Umbilical cord (tissue), 2 donors: ENCODE data around the gene DLGAP5. TPM values are rescaled to one million over a fixed set of nuclear protein-coding genes. Genes with fewer than 3 reads are reported as not detected.
A peak's percentile ranks its signal among the peaks of the same experiment; 100 is the strongest.

Source experiments
- DNase-seq: peaks from one replicate; pipeline ENCODE4 v3.0.0-alpha.2; 2015; ENCODE audit warnings: low spot score
- total RNA-seq: library from RNA; depleted of rRNA; stranded (reverse); fragments of >200 nt; gene quantifications from one replicate; pipeline ENCODE4 v1.2.3, GENCODE V29; 2014; ENCODE audit warnings: low replicate concordance; ENCODE audit not compliant: insufficient read depth

The DLGAP5 gene
- total RNA-seq, 1 donor from 2014 or later: 16.9 TPM

DNA sequence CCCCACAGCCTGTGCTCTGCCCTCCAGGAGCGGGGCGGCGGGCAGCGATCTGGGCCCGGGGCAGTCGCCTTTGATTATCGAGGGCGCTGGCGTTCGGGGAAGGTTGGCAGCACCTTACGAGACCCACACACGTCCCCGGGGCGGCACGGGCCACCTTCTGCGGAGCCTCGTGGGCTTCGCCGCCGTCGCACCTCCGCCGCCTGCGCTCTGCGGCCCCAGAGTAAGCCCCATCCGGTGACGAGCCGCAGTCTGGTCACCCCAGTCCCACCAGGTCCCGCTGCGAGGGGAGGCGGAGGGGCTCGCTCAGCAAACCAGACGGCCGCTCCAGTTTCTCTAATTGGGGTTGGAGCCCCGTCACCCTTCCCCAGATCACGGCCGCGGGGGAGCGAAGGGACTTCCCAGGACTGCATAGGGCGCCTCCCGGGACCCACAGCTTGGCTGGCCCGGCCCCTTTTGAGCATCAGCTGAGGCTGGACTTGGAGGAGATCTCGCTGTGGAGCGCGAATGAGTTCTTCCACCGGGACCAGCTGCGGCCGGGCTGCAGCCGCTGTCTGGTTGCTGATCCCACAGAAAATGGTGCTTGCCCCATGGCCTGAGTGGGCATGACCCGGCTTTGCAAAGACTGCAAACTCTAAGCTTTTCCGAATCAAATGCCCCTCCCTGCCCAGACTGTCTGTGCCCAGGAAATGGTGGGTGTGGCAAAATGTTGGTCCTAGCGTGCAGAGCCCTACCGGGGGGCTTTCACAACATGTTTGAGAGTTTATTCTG, 61.8 kb downstream of the DLGAP5 start:
- peak; percentile 73 for DNase-seq

DNA sequence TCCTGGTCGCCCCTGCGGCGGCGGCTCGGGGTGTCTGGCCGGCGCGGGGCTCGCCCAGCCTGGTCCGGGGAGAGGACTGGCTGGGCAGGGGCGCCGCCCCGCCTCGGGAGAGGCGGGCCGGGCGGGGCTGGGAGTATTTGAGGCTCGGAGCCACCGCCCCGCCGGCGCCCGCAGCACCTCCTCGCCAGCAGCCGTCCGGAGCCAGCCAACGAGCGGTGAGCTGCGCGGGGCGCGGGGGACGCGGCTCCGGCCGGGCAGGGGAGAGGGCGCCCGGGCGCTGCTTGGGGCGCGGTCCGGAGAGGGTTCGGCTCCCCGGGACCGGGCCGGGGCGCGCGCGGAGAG, 62.3 kb downstream of the DLGAP5 start, which contains the start of gene LGALS3:
Gene LGALS3, plus strand, starts transcription at position 167 of the 342 bp plus-strand sequence. CDS start 8,122 bp downstream, outside the sequence.
- DNase-seq: peak; percentile 67

DNA sequence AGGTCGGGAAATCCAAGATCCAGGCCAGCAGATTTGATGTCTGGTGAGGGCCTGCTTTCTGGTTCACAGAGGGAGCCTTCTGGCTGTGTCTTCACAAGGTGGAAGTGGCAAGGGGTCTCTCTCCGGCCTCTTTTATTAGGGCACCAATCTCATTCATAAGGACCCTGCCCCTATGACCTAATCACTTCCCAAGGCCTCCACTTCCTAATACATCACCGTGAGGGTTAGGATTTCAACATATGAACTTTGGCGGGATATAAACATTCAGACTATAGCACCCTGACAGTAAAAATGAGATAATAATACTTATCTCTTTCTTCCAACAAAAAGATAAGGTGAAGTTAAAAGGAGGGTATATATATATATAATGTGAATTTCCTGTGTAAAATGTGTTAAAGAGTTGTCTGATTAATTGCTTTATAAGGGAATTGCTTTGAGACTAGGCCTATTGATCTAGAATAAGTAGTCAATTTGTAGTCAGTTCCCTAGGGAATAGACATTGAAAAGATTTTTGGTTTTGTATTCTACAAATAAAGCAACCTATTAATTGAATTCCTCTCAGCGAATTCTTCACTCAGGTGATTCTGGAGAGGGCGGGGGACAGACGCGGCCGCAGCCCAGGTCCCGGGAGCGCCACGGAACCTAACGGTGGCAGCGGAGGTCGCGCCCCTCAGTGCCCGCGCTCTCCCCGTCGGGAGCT, 62.8 kb downstream of the DLGAP5 start:
- DNase-seq: no peak

DNA sequence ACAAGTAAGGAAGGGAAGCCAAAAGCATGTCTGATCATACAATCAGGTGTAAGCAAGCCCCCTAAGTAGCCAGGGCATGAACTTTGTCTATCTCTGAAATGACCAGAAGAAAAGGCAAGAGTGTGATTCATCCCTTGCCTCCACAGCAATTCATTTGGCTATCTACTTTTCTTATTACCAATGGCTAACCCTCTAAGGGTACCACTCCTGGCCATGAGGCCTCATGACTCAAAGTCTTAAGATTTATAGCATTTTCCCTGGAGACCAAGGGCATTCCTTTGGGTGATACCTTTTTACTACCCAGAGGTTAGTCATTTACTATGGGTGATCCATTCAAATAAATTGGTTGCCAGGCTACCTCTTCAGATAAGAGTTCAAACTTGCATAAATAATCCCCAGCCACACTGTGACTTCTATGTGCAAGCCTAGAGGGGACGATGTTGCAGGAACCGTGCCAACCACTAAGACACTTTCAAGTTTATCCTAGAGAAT, 63.9 kb downstream of the DLGAP5 start:
- DNase-seq: no peak

DNA sequence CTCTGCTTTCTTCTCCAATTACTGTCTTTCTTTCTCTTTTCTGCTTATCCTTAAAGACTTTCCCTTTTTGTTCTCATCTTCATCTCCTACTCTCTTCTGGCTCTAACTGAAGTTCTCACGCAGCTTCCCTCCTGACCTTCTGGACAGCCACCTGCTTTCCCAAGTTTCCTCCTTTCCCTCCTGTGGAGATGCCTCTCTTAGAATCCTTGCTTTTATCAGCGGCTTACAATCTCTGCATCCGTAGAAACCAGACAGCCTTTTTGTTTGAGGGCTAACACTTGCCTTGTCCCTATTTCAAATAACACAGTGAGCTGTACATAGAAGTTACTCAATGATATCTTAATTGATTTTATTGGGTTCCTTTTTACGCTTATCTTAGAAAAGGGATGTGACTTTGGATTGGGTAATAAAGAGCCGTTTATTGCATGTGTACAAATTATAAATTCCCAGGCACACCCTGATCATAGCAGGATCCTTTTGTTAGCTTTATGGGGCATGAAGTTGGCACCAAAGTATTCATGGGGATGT, 64.4 kb downstream of the DLGAP5 start:
- DNase-seq: no peak

DNA sequence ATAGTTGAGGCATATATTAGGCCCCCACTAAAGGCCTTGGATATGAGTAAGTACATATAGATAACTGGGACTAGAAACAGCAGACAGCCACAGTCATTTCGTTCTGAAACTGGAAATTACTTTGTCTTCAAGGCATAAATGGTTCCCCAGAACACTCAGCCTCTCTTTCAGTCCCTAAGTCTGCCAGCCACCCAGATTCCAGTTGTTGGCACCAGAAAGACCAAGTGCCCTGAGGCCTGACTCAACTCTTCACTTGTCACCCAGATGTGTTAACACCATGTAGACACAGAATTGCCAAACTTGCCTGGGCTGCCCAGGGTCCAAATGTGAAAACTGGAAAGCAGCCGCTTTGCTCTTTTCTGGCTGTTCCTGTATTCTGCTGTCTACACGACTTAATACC, 65.4 kb downstream of the DLGAP5 start:
- no peak for DNase-seq

DNA sequence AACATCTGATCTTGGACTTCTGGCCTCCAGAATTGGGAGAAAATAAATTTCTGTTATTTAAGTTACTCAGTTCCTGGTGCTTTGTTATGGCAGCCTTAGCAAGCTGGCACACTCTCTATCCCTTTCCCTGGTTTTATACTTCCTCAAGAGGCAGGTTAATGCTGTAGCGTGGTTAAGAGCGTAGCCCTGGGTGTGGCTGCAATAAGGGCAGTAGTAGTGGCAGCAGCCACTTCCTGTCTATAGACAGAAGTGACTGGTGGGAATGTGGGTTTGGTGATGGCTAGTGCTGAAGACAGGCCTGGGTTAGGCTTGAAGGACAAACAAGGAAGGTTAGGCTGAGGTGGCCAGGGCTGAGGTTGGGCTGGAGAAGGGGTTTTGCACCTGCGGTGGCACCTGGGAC, 66.0 kb downstream of the DLGAP5 start:
- no peak for DNase-seq

DNA sequence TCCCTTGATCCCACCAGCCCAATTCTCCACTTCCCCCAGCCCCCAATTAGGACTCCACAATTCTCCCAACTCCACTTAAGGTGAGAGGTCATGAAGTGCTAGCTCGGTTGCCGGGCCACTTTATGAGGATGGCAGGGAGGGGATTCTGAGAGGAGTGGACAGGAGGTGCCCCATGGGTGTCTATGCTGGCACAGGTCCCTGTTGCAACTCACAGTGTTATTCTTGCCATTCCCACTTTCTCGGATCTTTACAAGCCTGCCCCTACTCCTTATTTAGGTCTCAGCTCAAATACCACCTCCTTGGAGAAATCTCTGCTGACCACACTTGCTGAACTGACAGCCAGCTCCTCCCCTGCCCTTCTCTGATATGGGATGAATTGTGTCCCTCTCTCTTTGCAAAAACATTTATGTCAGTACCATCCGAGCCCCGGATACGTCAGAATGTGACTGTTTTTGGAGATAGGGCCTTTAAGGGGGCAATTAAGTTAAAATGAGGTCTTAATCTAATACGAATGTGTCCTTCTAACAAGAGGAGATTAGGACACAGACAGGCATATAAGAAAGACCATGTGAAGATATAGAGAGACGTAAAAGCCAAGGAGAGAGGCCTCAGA, 66.5 kb downstream of the DLGAP5 start:
- no peak for DNase-seq

DNA sequence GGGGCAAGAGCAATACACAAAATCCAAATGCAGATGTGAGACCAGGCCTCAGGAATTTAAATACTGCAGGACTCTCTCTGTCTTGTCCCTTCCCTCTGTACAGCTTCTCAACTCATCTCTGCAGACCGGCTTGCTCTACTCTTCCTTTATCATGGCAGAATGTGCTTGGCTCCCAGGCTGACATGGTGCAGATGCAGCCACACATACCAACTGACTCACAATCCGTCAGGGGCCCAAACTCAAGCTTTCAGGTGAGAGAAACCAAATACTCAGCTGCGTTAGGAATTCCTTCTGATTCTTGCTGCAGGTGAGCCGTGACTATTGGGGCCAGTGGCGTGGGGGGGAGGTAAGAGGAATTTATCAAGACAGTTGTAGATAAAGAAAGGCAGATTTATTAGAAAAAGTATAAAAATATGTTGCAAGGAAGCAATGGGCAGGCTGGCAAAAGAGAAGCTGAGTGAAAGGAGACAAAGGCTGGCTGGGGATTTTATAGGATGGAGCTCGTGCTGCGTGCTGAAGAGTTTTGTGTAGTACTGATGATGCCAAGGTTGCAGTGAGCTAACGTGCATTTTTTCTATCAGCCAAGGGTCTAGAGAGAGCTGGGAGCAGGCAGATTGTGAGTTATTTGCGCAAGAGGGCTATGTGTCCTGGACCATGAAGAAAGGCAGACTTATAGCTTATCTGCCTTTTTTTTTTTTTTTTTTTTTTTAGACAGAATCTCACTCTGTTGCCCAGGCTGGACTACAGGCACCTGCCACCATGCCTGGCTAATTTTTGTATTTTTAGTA, 67.3 kb downstream of the DLGAP5 start:
- DNase-seq: peak; percentile 86

DNA sequence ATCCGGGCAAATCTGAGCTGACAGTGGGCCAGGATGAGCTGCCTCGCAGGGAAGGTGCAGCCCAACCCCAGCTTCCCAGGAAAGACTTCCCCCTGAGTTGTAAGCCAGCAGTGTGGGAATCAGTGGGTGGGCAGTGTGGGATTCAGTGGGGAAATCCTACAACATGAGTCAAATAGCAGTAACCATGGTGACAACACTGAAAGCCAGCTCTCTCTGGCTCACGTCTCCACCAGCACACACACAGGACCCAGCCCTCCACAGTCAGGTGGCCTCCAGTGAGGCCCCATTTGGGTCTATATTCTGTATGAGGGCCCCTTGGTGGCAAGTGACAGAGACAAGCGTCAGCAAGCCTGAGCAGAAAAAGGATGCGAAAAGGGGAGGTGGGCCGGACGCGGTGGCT, 68.3 kb downstream of the DLGAP5 start:
- peak; percentile 92 for DNase-seq

DNA sequence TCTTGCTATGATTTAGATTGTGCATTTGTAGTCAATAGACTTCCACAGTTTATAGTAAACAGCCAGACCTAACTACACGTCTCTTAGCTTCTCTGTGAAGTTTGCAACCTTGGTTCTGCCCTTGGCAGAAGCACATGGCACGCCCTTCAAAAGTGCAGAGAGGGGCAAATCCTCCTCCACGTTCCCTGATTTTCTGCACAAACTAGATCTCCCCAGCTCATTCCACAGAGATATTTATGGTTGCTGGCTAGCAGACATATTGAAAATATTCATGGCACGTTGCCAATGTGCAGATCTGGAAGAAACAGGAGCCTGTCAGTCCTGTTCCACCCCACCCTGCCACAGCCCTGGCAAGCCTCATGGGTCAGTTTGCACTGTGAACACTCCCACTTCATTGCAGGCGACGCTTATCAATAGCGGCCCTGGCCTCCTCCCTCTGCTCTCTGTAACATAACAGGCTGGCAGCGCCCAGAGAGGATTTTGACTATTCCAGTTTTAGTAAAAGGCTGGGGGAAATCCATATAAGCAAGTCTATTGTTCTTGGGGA, 68.9 kb downstream of the DLGAP5 start:
- DNase-seq: peak; percentile 95

DNA sequence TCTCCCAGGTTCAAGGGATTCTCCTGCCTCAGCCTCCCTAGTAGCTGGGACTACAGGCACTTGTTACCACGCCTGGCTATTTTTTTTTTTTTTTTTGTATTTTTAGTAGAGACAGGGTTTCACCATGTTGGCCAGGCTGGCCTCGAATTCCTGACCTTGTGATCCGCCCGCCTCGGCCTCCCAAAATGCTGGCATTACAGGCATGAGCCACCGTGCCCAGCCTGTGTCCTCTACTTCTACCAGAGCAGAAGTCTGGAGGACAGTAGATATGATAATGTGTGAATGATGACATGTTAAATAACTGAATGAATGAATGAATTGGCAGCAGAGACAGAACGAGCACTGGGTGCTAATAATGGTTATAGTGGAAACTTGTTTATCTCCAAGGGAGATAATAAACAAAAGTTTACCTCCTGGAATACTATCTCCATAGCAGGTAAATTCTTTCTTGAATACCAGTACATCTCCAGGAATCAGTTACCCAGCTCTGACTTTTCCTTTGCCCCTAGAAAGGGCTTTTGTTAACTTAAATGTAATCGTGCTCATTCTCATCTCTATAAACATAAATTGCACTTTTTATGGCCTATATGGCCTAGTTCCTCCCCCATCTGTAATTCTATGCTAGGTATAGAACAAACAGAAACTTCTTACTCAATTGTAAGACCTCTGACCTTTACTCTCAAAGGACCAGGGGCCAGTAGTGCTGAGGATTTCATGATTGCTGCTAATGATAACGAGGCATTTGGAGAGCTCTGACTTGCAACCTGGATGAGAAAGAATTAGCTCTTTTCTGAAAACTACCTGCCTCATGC, 69.6 kb downstream of the DLGAP5 start:
- DNase-seq: no peak

DNA sequence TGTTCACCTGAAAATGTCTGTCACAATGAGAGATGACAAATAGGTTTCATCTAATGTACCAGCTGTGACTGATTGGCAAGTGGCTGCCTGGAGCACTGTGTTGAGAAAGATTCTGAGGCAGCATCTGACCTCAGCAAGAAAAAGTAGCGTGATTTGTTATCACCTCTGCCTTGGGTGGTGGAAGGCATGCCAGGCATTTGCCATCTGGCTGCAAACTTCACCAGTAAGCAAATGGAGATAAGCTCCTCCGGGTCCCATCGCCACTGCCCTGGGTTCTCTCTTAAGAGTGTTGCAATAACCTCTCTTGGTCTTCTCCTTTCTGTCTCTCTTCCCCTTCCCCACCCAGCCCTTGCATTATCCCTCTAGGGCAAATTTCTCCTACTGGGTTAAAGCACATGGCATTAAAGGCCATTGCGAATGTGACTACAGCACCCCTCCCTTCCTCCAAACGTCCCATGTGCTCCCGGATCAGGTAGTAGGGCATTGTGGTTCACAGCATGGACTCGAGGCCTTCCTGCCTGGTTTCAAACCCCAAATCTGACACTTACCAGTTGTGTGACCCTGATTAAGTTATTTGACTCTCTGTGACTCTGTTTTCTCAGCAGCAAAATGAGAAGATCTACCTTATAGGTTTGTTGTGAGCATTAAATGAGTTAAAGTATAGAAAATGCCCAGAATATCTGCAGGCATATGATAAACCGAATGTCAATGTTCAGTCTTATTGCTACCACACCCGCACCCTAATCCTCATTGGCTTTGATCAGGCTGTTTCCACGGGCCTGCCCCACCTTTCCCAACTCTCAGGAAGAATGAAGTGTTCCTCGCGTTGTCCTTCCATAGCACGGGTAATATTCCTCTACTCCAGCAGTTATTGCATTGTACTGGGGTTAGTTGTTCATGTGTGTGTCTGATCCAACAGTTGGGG, 70.6 kb downstream of the DLGAP5 start:
- no peak for DNase-seq

DNA sequence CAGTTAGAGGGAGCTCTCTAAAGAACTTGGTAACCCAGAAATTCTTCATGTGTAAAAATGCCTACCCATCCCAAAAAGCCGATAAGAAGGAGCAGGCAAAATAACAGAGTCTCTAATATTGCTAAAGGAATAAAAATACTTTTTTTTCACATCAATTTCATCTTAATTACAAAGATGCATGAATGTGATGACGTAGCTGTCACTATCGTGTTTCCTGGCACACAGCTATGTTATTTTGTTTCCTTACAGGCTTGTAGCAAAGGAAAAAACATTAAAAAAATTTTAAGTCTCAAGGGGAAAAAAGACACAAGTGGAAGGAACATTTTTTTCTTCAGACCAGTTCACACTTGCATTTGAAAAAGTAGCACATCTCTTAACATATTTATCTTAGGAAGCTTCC, 72.6 kb downstream of the DLGAP5 start:
- no peak for DNase-seq

DNA sequence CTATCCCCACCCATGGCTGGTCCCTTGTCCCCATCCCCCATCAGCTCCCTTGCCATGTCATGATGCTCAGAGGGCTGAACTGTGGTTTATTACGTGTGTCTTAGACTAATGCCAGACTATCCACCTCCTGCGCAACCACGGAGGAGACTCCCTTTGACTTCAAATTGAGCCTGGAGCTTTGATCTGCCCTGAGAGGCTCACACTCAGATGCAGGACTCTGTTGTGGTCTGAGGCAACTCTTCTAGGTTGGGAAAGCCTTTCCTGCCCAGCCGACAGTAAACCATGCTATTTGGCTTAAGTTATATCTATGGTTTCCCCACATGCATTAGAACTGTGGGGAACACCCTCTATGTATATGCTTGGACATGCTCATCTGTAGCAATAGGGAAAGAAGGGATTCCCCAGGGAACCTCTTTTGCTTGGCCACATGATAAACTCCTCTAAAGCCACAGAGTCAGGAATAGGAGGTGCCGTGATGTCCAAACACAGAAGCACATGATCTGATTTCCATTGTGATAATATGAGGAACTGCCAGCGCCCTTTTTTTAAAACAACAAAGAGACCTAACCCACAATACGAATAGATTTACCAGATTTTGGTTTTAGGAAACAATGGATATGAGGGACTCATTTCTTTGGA, 73.5 kb downstream of the DLGAP5 start:
- DNase-seq: peak; percentile 92

DNA sequence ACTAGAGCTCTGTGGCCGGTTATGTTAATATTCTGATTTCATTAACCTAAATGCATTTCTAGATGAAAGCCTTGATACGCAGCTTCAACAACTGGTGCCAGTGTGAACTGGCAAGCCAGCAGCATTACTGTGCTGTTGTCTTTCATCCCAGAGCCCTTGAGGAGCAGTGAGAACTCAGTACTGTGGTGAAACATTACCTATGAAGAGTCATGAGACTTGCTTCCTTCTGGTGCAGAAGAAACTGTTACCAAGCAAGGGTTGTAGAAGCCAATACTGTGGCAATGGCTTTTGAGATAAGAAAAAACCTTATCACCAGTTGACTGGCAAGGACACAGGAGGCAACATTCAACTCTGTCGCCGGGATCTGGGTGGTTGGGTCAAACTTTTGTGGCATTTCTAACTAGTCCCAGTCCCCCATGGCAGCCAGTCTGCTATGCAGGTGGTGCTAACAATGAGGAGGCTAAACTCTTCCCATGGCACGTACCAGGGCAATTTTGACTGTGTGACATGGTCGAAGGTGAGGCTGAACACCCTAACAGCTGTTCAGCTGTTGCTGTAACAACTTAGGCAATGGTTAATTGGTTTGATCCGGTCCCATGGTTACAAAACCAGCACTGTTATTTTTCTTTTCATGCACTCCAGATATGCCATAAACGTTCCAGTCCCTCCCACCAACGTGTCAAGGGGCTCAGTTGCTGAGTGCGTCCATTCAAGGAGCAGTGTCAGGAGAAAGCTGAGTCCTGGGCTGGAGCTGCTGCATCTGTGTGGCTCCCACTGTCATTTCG, 74.9 kb downstream of the DLGAP5 start:
- DNase-seq: no peak

DNA sequence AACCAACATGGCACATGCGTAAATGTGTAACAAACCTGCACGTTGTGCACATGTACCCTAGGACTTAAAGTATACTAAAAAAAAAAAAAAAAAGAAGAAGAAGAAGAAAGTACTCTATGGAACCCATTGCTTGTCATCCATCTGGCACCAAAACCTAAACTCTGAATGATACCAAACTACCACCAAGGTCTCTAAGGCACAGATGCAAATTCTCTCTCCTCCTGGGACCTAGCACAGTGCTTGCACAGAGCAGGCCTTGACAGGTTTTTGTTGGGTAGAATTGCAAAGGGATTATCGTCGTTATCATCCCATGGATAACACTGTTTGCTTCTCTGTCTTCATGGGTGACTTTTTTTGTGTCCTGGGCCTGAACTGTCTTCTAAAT, 75.5 kb downstream of the DLGAP5 start:
- no peak for DNase-seq

DNA sequence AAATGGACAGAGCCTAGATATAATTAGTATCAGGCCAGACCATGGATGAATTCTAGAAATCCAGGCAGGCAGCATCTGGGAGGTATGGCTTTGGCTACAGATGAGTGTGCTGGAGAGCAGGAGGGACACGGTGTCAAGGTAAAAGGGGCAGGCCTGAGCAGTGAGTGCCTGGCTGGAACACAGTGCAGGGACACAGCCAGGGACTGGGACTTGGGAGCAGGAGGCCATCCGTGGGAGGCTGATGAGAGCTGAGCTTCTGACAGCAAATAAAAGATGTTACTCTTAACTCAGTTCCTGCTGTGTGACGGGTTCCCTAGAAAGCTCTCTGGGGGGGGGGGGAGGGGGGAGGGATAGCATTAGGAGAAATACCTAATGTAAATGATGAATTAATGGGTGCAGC, 75.9 kb downstream of the DLGAP5 start:
- DNase-seq: no peak
